Activated B cell treated with CpG ODN at 0.5 μM for 24 hours (primary cell): ENCODE results near the gene LINC00305. TPM values are rescaled to one million over a fixed set of nuclear protein-coding genes. Genes with fewer than 3 reads are reported as not detected.

Source experiments
- ATAC-seq: fragments of 200-7000 bp; cut with Tn5 transposase; one replicate; pipeline ENCODE4 v1.10.0; 2021; ENCODE audit warnings: low read depth, mild to moderate bottlenecking, moderate library complexity
- CTCF ChIA-PET: fragments of 350-600 bp; sonication (Branson Sonifier 250); formaldehyde crosslinking; loops from one replicate; lab custom pipeline; 2021; ENCODE audit warnings: antibody characterized with exemption; lab: Charles Lee
- POLR2A ChIA-PET: fragments of 350-600 bp; sonication (Branson Sonifier 250); formaldehyde crosslinking; loops from one replicate; lab custom pipeline; 2021; ENCODE audit warnings: antibody characterized with exemption; lab: Charles Lee
- DNase-seq: peaks from one replicate; pipeline ENCODE4 v3.0.0; 2022
- H3K27ac Mint-ChIP-seq: one replicate; pipeline ENCODE4 v1.8.0; 2020; ENCODE audit warnings: mixed read lengths
- H3K27me3 Mint-ChIP-seq: one replicate; pipeline ENCODE4 v1.8.0; 2021; ENCODE audit warnings: mixed read lengths
- H3K36me3 Mint-ChIP-seq: one replicate; pipeline ENCODE4 v1.8.0; 2021; ENCODE audit warnings: low read depth, mixed read lengths
- H3K4me1 Mint-ChIP-seq: one replicate; pipeline ENCODE4 v1.8.0; 2021; ENCODE audit warnings: mixed read lengths
- H3K4me3 Mint-ChIP-seq: one replicate; pipeline ENCODE4 v1.8.0; 2020; ENCODE audit warnings: mild to moderate bottlenecking, mixed read lengths
- H3K9me3 Mint-ChIP-seq: one replicate; pipeline ENCODE4 v1.8.0; 2020; ENCODE audit warnings: mixed read lengths
- intact Hi-C: fragments of 100-400 bp; cut with micrococcal nuclease; formaldehyde crosslinking; loops from one replicate; pipeline ENCODE4 v1.15.1; 2024
- total RNA-seq: library from RNA; stranded (reverse); gene quantifications from 2 replicates; pipeline ENCODE4 v1.2.3, GENCODE V29; 2022
- TF ChIP-seq, protein P1 (sequence below): fragments of 200-600 bp; IDR thresholded peaks from one replicate; pipeline ENCODE4 v1.8.0; 2022; ENCODE audit warnings: antibody characterized with exemption, mild to moderate bottlenecking

Gene LINC00305
- total RNA-seq, 1 donor from 2014 or later: not detected

DNA sequence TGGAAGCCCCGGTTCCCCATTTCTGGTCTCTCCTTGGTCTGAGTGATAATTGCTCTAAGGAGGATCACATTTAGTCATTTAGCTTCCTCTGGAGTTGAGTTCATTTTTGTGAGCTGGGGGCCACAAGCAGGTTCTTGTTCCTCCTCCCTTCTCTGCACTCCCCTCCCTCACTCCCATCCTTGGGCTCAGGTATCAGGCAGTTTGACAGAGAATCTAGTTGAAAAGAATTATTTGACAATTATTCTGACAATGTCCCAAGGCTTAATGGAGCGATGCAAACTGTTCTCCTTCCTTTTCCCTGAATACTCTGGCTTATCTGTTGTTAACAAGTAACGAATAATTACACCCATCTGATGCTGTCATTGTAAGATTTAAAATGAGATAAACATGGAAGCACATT lies 117.5 kb downstream of the LINC00305 start:
- no peaks in the 10 kb centered on the region for H3K36me3 Mint-ChIP-seq
- ATAC-seq: no peak
- H3K4me1 Mint-ChIP-seq: peaks cover 9% of the 10 kb centered on the region
- ChIA-PET POLR2A (no interaction called here), CTCF (no interaction called here)
- intact Hi-C loops: no loop called here
- no peaks in the 10 kb centered on the region for H3K27me3 Mint-ChIP-seq
- TF ChIP-seq, protein P1, sequence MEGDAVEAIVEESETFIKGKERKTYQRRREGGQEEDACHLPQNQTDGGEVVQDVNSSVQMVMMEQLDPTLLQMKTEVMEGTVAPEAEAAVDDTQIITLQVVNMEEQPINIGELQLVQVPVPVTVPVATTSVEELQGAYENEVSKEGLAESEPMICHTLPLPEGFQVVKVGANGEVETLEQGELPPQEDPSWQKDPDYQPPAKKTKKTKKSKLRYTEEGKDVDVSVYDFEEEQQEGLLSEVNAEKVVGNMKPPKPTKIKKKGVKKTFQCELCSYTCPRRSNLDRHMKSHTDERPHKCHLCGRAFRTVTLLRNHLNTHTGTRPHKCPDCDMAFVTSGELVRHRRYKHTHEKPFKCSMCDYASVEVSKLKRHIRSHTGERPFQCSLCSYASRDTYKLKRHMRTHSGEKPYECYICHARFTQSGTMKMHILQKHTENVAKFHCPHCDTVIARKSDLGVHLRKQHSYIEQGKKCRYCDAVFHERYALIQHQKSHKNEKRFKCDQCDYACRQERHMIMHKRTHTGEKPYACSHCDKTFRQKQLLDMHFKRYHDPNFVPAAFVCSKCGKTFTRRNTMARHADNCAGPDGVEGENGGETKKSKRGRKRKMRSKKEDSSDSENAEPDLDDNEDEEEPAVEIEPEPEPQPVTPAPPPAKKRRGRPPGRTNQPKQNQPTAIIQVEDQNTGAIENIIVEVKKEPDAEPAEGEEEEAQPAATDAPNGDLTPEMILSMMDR: no peak
- no peaks in the 10 kb centered on the region for H3K9me3 Mint-ChIP-seq
- H3K27ac Mint-ChIP-seq: no peak overlapping the region
- no peak overlapping the region for H3K4me3 Mint-ChIP-seq
- DNase-seq: no peak

Other genes starting within 250 kb of the LINC00305 start
- not detected in 2 replicates for gene SERPINB10, start 241.1 kb downstream of the LINC00305 start, total RNA-seq
- gene HMSD, start 199.8 kb downstream of the LINC00305 start, total RNA-seq: 0.11 and 1.2 TPM in 2 replicates
- 20.9 and 29.5 TPM in 2 replicates for gene SERPINB8, start 179.0 kb downstream of the LINC00305 start, total RNA-seq